UCSD-AML1 (cell line): ENCODE results near the gene NAALADL2.

Source experiments
- DNase-seq: peaks from one replicate; lab custom pipeline; 2025; ENCODE audit not compliant: unreplicated experiment; lab: John Stamatoyannopoulos, UW

The NAALADL2 gene

DNA sequence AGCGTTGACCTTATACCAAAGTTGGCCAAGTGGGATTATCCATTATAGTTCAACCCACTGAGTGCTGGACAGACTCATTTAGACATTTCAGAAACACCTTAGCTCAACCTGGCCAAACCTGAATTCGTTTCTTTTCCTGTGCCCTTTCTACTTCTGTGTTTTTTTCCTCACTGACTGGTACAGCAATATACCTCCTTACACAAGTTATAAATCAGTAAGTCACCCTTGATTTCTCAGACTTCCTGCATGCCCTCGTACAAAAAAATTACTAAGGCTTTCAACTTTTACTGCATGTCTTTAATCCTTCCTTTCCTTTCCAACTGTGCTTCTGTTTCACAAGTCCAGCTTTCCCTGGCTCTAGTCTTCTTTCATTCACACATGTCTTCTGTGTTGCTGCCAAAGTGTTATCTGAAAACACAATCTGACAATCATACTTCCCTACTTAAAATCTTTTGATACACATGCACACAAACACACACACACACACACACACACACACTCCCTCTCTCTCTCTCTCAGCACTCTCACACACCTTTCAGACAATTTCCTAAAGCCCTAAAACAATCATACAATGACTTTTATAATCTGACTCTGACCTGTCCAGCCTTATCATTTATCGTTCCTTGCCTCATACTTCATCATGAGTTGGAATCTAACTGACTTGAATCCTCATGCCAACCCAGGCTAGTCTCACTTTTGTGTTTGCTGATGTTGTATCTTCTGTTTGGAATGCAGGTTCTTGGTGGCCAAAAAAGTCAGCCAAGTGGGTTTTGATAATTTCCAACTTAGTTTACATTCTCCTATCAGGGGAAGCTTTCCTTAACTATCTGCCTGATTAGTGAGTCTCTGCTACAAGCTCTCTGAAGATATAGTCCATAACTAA lies 436.4 kb downstream of the NAALADL2 start:
- DNase-seq: no peak

DNA sequence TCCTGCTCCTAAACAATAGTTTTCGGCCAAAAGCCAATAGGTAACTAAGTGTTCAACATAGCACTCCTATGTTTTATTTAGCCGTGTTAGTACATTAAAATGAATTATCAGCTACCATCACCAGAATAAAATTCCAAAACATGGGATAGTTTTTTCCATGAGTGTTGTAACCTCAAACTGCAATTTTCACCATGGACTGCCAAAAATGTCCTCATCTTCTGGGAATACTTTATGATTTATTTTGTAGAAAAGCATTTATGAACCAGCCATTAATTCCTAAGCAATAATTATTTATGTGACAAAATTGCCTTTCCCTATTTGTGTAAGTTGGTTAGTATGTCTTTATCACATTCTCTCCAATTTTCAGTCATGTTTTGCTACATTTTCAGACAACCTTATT lies 438.1 kb downstream of the NAALADL2 start:
- DNase-seq: no peak

DNA sequence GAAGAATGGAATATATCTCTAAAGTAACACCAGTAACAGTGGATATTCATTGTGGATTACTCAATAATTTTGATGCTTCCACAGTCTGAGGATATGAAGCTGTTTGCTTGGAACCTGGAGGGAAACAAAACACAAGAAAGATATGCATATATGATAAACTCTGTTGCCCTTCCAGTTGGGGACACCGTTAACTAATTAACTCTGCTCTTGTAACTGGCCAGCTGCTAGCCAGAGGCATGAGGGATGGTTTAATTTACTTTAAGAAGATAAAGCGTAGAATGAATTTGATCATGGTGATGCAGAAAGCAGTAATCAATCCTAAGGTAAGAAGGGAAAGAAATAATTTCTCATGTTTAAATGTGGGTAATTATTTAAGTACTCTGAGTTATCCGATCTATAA lies 442.6 kb downstream of the NAALADL2 start:
- no peak for DNase-seq

DNA sequence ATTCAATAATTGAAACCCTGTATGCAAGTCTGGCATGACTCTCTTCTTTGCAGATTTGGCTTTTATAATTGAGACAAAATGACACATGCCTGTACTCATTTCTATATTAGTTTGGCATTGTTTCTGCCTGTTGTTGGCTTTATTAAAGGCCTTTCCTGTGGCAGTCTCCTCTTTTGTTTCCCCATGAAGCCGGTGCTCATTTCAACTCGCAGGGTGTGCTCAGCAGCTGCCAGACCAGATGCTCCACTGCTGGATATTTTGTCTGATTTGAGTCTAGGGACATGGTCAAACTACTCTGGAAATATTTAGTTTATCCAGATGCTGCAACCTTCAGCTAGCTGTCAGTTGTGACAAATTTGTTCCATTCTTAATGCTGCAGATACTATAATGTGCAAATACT lies 445.3 kb downstream of the NAALADL2 start:
- no peak for DNase-seq

DNA sequence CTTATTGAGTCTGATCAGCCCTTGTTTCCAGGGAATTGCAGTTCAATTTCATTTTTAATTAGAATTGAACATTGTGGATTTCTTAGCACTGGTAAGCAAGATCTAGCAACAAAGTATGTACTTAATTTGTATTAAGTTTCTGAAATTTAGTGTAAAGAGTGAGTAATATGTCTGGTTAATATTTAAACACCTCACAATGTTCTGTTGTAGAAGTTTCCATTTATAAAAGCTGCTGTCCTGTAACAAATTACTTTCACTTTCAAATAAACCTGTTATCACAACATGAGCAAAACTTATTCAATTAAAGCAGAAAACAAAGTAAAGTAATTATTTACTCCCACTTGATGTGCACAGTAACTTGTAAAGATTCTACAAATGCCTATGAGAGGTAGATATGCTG lies 448.5 kb downstream of the NAALADL2 start:
- DNase-seq: no peak

DNA sequence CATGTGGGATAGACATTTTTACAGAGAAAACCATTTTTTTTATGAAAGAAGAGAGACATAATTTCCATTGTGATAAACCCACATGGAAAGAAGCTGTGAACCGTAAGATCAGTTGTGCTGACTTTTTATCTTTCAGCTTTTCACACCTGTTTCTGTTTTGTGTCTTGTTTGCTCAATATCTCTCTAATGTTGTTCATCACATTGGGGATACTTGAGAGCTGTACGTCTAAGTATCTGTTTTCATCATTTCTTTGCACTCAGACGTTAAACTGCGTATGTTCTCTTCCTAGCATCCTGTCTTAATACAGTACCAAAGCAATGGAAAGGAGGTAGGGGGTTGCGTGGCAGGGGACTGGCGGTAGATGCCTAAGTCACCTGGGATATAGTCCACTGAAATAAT lies 449.0 kb downstream of the NAALADL2 start:
- no peak for DNase-seq

DNA sequence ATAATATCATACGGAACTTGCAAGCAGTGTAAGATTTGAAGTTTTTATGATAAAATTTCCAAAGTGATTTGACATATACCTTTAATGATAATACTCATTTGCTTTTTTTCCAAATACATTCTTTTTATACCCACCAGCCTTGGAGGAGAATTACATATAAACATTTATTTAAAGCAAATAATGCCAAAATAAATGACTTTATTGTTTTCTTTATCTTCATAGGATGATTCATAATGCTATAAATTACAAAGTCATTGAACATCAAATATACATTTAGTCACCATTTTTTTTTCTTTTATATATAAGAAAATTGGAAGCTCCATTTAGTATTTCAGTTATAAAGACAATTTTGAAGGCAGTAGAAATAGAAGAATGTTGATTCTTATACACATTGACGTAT lies 450.9 kb downstream of the NAALADL2 start:
- DNase-seq: no peak

DNA sequence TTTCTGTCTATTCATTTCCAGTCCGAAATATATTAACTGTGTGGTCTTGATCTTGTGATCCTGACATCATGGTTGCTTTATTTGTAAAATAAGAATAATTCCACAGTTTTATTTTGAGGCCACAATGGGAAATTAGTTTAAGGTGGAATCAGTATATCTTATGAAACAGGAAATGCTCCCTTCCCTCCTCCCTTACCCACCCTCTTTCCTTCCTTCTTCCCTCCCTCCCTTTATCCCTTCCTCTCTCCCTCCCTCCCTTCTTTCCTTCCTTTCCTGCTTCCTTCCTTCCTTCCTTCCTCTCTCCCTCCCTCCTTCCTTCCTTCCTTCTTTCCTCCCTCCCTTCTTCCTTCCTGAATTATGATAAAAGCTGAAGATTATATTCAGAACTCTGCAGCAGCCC lies 452.3 kb downstream of the NAALADL2 start:
- no peak for DNase-seq

DNA sequence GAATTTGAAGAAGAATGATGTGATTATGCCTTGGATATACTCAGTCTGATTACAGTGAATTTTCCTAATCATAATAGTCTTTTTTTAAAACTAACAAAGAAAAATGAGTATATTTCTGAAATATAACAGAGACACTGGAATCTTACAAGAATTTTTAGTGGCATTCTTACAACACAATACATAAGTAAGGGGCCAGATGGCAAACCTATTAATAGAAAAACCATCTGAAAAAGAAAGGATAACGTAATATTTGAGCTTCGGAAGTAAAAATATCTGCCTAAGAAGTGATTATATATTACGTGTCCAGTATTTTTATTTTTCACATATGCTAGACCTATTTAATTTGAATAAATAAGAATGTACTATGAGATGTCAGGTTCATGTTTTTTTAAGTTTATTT lies 452.8 kb downstream of the NAALADL2 start:
- DNase-seq: no peak

DNA sequence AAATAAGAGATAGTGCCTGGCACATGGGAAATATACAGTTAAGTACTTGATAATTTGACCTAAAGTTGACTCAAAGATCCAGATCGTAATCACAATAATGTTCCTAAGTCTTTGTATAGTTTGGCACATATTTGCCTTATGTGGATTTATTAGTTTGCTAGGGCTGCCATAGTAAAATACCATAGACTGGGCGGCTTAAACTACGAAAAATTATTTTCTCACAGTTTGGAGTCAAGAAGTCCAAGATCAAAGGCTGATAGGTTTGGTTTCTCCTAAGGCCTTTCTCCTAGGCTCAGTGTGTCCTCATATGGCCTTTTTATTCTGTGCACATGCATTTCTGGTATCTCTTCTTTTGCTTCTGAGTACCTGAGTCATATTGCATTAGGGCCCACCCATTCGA lies 453.7 kb downstream of the NAALADL2 start:
- DNase-seq: no peak

DNA sequence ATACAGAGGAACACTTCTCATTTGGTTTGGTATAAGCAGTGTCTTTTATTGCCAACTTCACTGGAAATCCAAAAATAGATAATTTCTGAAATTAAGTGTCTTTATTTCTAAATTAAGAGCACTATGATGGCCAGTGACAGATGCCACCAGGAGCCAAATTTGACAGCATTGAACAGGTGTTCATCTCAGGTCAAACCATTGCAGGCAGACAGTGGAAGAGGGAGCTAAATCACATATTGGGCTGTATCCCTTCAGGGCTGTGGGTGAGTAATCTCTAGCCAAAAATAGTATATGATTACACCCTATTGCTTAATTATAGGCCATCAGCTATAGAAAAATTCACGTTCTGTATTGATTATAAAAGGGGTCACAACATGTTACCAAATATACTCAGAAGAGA lies 457.7 kb downstream of the NAALADL2 start:
- no peak for DNase-seq

DNA sequence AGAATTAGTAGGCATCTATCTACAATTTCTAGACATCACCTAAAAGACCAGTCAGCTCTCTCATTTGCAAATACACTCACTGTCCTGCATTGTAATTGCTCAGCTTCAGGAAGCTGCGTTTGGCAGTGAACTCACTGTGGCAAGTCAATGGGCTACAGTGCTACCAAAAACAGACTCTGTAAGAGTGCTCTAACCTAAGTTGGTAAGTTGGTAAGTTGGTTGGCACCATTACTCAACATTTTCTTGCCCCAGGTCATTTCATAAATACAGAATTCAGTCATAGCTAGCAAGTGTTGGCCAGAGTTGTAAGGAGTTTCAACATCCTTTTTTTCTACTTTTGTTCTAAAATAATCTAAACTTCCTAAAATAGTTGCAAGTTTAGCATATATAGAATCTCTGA lies 466.3 kb downstream of the NAALADL2 start:
- DNase-seq: no peak

DNA sequence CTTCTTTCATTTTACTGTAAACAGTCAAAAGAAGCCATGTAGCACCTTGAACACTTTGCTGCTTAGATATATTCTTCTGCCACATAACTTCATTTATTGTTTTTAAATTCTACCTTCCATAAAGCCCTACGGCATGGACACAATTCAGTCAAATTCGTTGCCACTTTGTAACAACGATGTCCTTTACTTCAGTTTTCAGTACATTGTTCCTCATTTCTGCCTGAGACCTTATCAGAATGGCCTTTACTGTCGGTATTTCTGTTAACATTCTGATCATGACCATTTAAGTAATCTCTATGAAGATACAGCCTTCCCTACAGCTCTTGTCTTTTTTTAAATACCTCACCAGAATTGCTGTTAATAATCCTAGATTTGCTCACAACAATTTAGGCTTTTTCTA lies 466.9 kb downstream of the NAALADL2 start:
- DNase-seq: no peak

DNA sequence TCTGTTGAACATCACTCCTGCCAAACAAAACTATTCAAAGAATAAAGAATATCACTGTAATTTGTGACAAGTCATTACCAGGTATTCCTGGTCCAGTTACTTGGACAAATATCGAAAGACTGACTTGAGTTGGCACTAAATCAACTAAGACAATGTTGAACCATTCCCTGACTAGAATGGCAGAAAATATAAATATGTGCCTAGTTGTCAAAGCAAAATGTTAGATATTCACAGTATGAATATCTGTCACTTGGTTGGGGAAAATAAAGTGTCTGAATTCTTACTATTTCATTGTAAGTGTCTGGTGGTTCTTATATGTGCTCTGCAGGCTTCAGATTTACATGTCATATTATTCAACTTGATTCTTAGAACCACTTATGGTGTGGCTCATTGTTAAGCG lies 470.2 kb downstream of the NAALADL2 start:
- DNase-seq: no peak

DNA sequence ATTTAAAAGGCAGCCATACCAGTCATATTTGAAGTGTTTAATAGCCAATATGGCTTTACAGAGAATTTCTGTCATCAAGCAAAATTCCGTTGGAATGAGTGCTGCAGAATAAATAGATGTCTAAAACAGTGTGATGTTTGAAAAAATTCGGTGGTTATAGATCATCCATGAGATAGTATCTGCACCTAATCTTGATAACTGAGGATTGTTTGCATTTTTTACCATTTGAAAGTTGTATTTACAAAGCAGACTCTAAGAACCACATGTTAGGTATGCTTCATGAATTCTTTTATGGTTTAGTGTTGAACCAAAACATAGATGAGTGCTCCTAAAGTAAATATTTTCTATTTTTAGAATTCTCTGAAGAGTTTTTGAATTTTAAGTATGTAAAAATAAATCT lies 476.1 kb downstream of the NAALADL2 start:
- no peak for DNase-seq

DNA sequence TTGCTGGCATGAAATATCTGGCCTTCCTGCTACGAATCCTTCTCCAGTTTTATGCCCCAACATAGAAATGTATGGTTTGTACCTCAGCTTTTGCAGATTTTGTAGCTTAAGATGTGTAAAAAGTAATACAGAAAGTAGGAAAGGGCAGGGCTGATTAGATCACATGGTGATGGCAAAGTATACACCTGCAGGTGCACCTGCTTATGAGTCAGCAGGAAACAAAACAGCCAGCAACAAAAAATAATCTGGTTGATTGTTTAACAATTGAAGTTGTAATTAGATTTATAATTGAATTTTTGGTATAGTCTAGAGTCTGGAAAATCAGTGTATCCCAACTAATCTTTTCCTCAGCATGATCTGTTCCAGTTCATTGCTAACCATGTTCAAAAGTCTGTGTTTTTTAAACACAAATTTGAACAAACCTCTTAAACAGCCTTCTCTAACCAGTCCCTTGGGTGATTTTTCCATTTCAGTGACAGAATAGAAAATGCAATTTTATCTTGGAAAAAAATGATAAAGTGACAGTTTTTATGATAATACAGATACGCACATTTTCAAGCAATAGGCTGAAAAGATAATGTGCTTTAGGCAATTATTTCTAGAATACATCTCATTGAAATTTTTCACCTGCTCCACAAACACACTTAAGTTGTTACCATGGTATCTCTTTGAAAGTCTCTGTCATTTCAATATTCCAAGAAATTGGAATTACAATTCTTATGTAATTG lies 477.4 kb downstream of the NAALADL2 start:
- no peak for DNase-seq

DNA sequence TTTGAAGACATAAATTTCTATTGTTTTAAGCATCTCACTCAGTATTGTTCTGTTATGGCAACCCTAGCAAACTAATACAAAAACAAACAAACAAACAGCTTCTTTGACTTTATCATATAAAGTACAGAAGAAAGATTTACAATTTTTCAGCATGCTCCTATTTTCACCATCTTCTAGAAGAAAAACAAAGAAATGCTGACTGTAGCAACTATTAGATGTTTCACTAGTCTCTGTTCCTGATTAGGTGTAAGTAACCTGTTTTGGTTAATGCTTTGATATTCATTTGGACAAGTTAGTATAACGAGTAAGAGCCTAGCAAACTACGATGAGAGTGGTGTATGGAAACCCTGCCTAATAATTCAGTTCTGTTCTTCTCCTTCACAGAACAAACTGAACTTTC lies 478.5 kb downstream of the NAALADL2 start:
- DNase-seq: no peak

DNA sequence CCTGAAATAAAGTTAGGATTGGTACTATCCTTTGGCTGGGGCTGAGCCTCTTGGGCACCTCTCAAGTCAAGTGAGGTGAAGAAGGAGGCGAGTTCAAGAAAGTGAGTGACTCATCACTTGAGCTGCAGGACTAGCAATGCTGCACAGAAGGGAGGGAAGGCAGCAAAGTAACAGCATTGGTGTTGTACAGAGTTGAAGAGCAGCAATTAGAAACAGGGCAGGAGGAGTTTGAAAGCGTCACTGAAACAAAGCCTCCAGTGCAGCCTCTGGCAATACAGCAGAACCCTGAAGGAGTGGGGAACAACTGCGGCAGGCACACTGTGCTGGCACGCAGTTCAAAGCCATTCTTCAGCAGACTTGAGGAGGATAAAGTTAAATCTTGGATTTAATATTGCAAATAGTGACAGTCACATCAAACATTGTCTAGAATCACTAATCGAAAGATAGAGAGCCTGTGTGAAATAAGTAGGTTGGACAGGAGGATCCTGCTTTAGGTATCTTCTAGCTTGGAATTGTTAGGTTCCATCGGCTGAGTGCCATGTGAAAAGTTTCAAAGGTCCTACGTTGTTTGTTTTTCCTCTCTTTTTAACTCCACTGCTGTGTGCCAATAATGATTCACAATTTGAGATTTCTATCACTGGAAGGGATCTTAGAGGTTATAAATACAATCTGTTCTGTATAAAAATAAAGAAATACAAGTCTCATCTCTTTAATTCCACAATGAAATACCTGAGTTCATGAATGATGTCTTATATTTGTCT lies 479.8 kb downstream of the NAALADL2 start:
- no peak for DNase-seq

DNA sequence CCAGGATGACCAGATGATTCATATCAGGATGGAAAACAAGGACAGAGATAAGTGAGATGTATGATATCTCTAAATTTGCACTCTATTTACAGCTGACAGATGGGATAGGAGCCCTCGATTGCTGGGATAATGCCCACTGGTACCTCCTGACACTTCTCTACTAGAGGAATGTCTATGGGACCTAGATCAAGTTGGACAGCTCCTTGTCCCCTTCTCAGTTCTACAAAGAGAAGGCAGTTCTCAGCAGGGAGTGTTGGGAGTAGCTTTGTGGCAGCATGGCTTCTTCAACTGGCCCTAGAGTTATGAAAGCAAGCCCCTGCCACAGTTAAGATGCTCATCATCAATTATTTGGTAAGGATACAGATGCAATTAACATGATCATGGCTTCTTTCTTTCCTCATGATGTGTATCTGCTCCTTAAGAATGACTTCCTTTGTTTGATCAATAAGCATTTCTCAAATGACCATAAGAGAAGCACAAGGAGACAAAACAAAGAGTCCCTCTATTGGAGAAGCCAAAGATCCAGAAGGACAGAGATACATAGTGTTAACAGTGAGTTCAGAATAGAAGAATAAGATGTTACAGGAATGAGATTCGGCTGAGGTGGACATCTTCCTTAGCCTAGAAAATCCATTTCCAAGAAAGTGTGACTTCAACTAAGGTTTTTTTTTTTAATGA lies 481.3 kb downstream of the NAALADL2 start:
- DNase-seq: no peak

DNA sequence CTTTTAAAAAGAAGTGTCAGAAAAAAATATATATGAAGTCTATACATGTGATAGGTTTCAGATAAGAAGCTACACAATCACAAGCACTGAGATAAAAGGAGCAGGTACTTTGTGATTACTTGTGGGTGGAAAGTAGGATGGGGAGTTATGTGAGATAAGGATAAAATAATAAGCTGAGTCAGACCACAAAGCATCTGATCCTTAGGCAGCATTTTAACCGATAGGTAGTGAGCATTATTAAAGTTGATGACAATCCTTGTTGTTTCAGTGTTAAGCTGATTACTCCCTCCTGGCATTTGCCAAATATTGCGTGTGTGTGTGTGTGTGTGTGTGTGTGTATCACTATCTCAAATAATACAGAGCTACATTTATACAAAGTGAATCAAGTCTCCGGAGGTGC lies 483.1 kb downstream of the NAALADL2 start:
- DNase-seq: no peak

DNA sequence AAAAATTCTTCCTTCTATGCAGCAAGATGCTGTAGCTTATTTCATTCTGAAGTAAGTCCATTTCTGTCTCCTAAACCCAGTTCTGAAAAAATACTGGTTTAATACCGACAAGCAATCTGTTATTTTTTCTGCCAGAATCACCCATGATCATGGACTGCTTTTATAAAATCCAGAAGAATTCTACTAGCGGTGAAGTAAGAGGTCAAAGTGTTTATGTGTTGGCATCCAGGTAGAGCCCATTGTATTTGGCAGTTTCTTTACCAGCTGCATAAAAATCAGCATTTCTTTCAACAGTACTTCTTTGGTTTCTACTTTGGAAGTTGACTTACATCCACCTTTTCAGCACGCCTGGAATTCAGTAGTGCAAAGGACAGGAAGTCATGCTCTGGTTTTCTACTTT lies 484.8 kb downstream of the NAALADL2 start:
- DNase-seq: no peak
